Esophagus squamous epithelium (tissue), 5 donors: ENCODE results near the gene DDX39B. TPM values are rescaled to one million over a fixed set of nuclear protein-coding genes. Genes with fewer than 3 reads are reported as not detected.

ENCODE experiments used
- DNase-seq: peaks from one replicate; lab custom pipeline; 2025; lab: John Stamatoyannopoulos, UW
- H3K27ac ChIP-seq, 4 donors: fragments of 200-600 bp; sonication (generic); one replicate each; pipeline ENCODE4 v1.5.1; 2016 to 2019; ENCODE audit warnings: mild to moderate bottlenecking in 1 of 4
- H3K27me3 ChIP-seq, 4 donors: fragments of 200-600 bp; sonication (generic); 1 replicate in 3 of 4; 2 replicates in 1 of 4; pipeline versions ENCODE4 v1.5.1 to v1.6.0; 2017 to 2021; ENCODE audit warnings: antibody characterized with exemption in 1 of 4
- H3K36me3 ChIP-seq, 3 donors: fragments of 200-600 bp; sonication (generic); one replicate each; pipeline ENCODE4 v1.5.1; 2016 to 2019
- H3K4me1 ChIP-seq, 3 donors: fragments of 200-600 bp; sonication (generic); one replicate each; pipeline ENCODE4 v1.5.1; 2017 to 2019
- H3K4me3 ChIP-seq, 4 donors: fragments of 200-600 bp; sonication (generic); 1 replicate in 3 of 4; 2 replicates in 1 of 4; pipeline ENCODE4 v1.5.1; 2016 to 2019; ENCODE audit warnings: mild to moderate bottlenecking in 2 of 4, moderate library complexity in 1 of 4
- H3K9me3 ChIP-seq, 3 donors: fragments of 200-600 bp; sonication (generic); one replicate each; pipeline ENCODE4 v1.5.1; 2016 to 2019
- CTCF ChIP-seq, 6 experiments: fragments of 450-650 bp in 4 of 6; fragments of 200-600 bp in 2 of 6; sonication (generic) in 2 of 6; IDR thresholded peaks; one replicate each; pipeline ENCODE4 v1.5.1; 2016 to 2019; ENCODE audit warnings: antibody characterized with exemption in 6 of 6, mild to moderate bottlenecking in 4 of 6, moderate library complexity in 4 of 6
- POLR2A ChIP-seq, 4 donors: fragments of 450-650 bp; IDR thresholded peaks; one replicate each; pipeline ENCODE4 v1.6.1; 2017; ENCODE audit warnings: antibody characterized with exemption in 4 of 4, mild to moderate bottlenecking in 4 of 4, moderate library complexity in 3 of 4
- WGBS, 2 donors: methylation state at CpG; one replicate each; pipeline ENCODE4 v1.1.5; 2018; 5-methylcytosine and 5-hydroxymethylcytosine counted together
- intact Hi-C: fragments of 100-400 bp; cut with DNase I; formaldehyde crosslinking; loops from one replicate; pipeline ENCODE4 v1.15.0; 2022
- total RNA-seq, 4 donors: library from RNA; depleted of rRNA; stranded (reverse); fragments of >200 nt; gene quantifications; one replicate each; pipeline ENCODE4 v1.1.0, GENCODE V29; 2016
- donor health status: DM: yes; HTN: yes; CAD: no.

Gene DDX39B
- total RNA-seq, 4 donors from 2014 or later: 173 to 320 (median 259) TPM

DNA sequence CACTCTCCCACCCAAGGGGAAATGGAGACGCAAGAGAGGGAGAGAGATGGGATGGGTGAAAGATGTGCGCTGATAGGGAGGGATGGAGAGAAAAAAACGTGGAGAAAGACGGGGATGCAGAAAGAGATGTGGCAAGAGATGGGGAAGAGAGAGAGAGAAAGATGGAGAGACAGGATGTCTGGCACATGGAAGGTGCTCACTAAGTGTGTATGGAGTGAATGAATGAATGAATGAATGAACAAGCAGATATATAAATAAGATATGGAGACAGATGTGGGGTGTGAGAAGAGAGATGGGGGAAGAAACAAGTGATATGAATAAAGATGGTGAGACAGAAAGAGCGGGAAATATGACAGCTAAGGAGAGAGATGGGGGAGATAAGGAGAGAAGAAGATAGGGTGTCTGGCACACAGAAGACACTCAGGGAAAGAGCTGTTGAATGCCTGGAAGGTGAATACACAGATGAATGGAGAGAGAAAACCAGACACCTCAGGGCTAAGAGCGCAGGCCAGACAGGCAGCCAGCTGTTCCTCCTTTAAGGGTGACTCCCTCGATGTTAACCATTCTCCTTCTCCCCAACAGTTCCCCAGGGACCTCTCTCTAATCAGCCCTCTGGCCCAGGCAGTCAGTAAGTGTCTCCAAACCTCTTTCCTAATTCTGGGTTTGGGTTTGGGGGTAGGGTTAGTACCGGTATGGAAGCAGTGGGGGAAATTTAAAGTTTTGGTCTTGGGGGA, 34.3 kb upstream of the DDX39B start:
- whole genome bisulfite sequencing, 2 donors: 58 to 72% methylated on average over 8 of the region's 8 CpGs
- TF ChIP-seq POLR2A (IDR thresholded peaks at IDR 0.05) (no peak), CTCF (IDR thresholded peaks at IDR 0.05) (no peak)
- intact Hi-C loops: no loop called here

GRCh38 chr6:31575335-31575901, 33.6 kb upstream of the DDX39B start, which contains the start of gene TNF:
Gene TNF, plus strand, starts transcription at chr6:31575565. Its CDS starts 177 bp downstream, at chr6:31575742.
- 38 to 52% methylated on average over 9 to 12 of the region's 19 CpGs for WGBS, 2 donors
- TF ChIP-seq POLR2A (IDR thresholded peaks at IDR 0.05) (peak in 2 of 4 donors; percentile 53 to 74), CTCF (IDR thresholded peaks at IDR 0.05) (no peak)
- Histone ChIP-seq H3K4me1 (peaks cover under 1 to 13% (median 2%) of the 10 kb centered on the region in 3 donors), H3K27me3 (peaks cover 0 to 11% (median 0%) of the 10 kb centered on the region in 4 donors), H3K36me3 (no peaks in the 10 kb centered on the region), H3K27ac (peak within 1 kb of the TSS; percentile 31 to 75 (median 59)), H3K4me3 (peak within 1 kb of the TSS; percentile 10 to 57 (median 31)), H3K9me3 (no peaks in the 10 kb centered on the region)
- DNase-seq: no peak
- intact Hi-C loops: no loop called here

More for the DNA sequence above, 34.3 kb upstream of the DDX39B start:
- peaks cover 0 to 11% (median 0%) of the 10 kb centered on the region in 4 donors for H3K27me3 ChIP-seq
- H3K4me3 ChIP-seq: peak overlapping the region; percentile 10 to 57 (median 31)
- H3K4me1 ChIP-seq: peaks cover 4 to 20% (median 10%) of the 10 kb centered on the region in 3 donors
- DNase-seq: no peak
- H3K27ac ChIP-seq: peak overlapping the region; percentile 1 to 75 (median 59)
- no peaks in the 10 kb centered on the region for H3K9me3 ChIP-seq
- H3K36me3 ChIP-seq: no peaks in the 10 kb centered on the region

DNA sequence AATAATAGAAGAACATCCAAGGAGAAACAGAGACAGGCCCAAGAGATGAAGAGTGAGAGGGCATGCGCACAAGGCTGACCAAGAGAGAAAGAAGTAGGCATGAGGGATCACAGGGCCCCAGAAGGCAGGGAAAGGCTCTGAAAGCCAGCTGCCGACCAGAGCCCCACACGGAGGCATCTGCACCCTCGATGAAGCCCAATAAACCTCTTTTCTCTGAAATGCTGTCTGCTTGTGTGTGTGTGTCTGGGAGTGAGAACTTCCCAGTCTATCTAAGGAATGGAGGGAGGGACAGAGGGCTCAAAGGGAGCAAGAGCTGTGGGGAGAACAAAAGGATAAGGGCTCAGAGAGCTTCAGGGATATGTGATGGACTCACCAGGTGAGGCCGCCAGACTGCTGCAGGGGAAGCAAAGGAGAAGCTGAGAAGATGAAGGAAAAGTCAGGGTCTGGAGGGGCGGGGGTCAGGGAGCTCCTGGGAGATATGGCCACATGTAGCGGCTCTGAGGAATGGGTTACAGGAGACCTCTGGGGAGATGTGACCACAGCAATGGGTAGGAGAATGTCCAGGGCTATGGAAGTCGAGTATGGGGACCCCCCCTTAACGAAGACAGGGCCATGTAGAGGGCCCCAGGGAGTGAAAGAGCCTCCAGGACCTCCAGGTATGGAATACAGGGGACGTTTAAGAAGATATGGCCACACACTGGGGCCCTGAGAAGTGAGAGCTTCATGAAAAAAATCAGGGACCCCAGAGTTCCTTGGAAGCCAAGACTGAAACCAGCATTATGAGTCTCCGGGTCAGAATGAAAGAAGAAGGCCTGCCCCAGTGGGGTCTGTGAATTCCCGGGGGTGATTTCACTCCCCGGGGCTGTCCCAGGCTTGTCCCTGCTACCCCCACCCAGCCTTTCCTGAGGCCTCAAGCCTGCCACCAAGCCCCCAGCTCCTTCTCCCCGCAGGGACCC, 32.6 kb upstream of the DDX39B start:
- DNase-seq: no peak
- intact Hi-C loops: no loop called here
- peak overlapping the region in 1 of 4 donors; percentile 57 for H3K4me3 ChIP-seq
- H3K27me3 ChIP-seq: peaks cover 0 to 11% (median 0%) of the 10 kb centered on the region in 4 donors
- peak overlapping the region in 3 of 4 donors; percentile 31 to 75 (median 49) for H3K27ac ChIP-seq
- WGBS, 2 donors: 73 to 82% methylated on average over 13 to 14 of the region's 14 CpGs
- H3K36me3 ChIP-seq: no peaks in the 10 kb centered on the region
- peaks cover 0 to 8% (median 0%) of the 10 kb centered on the region in 3 donors for H3K4me1 ChIP-seq
- TF ChIP-seq POLR2A (IDR thresholded peaks at IDR 0.05): no peak
- TF ChIP-seq CTCF (IDR thresholded peaks at IDR 0.05): no peak
- no peaks in the 10 kb centered on the region for H3K9me3 ChIP-seq

DNA sequence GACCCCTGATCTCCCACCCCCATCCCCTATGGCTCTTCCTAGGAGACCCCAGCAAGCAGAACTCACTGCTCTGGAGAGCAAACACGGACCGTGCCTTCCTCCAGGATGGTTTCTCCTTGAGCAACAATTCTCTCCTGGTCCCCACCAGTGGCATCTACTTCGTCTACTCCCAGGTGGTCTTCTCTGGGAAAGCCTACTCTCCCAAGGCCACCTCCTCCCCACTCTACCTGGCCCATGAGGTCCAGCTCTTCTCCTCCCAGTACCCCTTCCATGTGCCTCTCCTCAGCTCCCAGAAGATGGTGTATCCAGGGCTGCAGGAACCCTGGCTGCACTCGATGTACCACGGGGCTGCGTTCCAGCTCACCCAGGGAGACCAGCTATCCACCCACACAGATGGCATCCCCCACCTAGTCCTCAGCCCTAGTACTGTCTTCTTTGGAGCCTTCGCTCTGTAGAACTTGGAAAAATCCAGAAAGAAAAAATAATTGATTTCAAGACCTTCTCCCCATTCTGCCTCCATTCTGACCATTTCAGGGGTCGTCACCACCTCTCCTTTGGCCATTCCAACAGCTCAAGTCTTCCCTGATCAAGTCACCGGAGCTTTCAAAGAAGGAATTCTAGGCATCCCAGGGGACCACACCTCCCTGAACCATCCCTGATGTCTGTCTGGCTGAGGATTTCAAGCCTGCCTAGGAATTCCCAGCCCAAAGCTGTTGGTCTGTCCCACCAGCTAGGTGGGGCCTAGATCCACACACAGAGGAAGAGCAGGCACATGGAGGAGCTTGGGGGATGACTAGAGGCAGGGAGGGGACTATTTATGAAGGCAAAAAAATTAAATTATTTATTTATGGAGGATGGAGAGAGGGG, 31.7 kb upstream of the DDX39B start:
- intact Hi-C loops: no loop called here
- H3K36me3 ChIP-seq: no peaks in the 10 kb centered on the region
- peaks cover 0 to 11% (median 0%) of the 10 kb centered on the region in 4 donors for H3K27me3 ChIP-seq
- DNase-seq: no peak
- WGBS, 2 donors: 84 to 85% methylated on average over 7 to 8 of the region's 9 CpGs
- no peak for TF ChIP-seq POLR2A (IDR thresholded peaks at IDR 0.05)
- no peak for TF ChIP-seq CTCF (IDR thresholded peaks at IDR 0.05)
- peaks cover 0 to 8% (median 0%) of the 10 kb centered on the region in 3 donors for H3K4me1 ChIP-seq
- peak overlapping the region in 2 of 4 donors; percentile 9 to 62 for H3K27ac ChIP-seq
- no peak overlapping the region for H3K4me3 ChIP-seq
- no peaks in the 10 kb centered on the region for H3K9me3 ChIP-seq
